ENCODE data around the gene UBE2L5. TPM values are rescaled to one million over a fixed set of nuclear protein-coding genes. Genes with fewer than 3 reads are reported as not detected.

The UBE2L5 gene
- total and polyA plus RNA-seq, 2 of the 4 experiments (the other 2 are of a cell fraction) = 0.18 TPM; not detected in 1

- no peak overlapping the region for H3K4ac ChIP-seq (ENCODE audit: low read depth, low read length)
- CTCF ChIA-PET = no interaction called here
- DNase-seq = no peak
- ATAC-seq (ENCODE audit: low read depth) = no peak
- POLR2A ChIA-PET (ENCODE audit: unreplicated experiment) = no interaction called here
- H3K9me1 ChIP-seq (ENCODE audit: insufficient read depth, low read length) = peaks cover 6% of the 10 kb centered on the region
- no peak overlapping the region for H2BK5ac ChIP-seq (ENCODE audit: low read depth, low read length, poor library complexity, severe bottlenecking)
- peaks cover 5% of the 10 kb centered on the region; the same call in 1 of the 2 replicates for H3K4me1 ChIP-seq (ENCODE audit: control insufficient read depth, insufficient read depth, low read length)
- BruUV-seq (replicated peaks) = no TSS peak
- in situ Hi-C loops (cut with MboI; ENCODE audit: low sequenced_read_pairs) (no loop called here), dilution Hi-C loops (cut with HindIII; ENCODE audit: low sequenced_read_pairs, unreplicated experiment) (no loop called here), intact Hi-C loops (cut with micrococcal nuclease) (loop anchor here (5.0 kb wide), 1 partner anchor 33 kb away; no protein-coding TSS in a partner anchor)
- no peak overlapping the region for H3K23ac ChIP-seq (ENCODE audit: low read depth, low read length)
- H4K5ac ChIP-seq (ENCODE audit: low read depth, low read length) = no peak overlapping the region
- H3K4me2 ChIP-seq (ENCODE audit: low read depth, low read length) = no peak overlapping the region
- H2BK20ac ChIP-seq (ENCODE audit: low read depth, low read length) = no peak overlapping the region
- H2AFZ ChIP-seq (replicated peaks; ENCODE audit: low read length, poor library complexity) = no peak overlapping the region
- H3K18ac ChIP-seq (ENCODE audit: low read depth, low read length) = no peak overlapping the region
- H4K91ac ChIP-seq (ENCODE audit: insufficient read depth, low read depth, low read length) = no peak overlapping the region
- H2AK9ac ChIP-seq (replicated peaks; ENCODE audit: low read depth, low read length, poor library complexity) = no peak overlapping the region
- H3K36me3 ChIP-seq (ENCODE audit: control insufficient read depth, insufficient read depth, low read length) = no peaks in the 10 kb centered on the region
- no peak overlapping the region for H3K27ac ChIP-seq (ENCODE audit: insufficient read depth, low read length)
- H3K79me1 ChIP-seq (ENCODE audit: low read depth in 1 of 2, low read length in 2 of 2) = peaks cover 0 to 7% of the 10 kb centered on the region in 2 experiments; a peak in 1 of 4 replicates
- H2AK5ac ChIP-seq (ENCODE audit: low read depth, low read length) = no peak overlapping the region
- no peak for TF ChIP-seq SMC3 (IDR thresholded peaks at IDR 0.05; ENCODE audit: low read depth, low read length)
- no peak for TF ChIP-seq RFX5 (IDR thresholded peaks at IDR 0.05; ENCODE audit: low read depth, low read length)
- TF ChIP-seq MAFK (IDR thresholded peaks at IDR 0.05; ENCODE audit: low read depth, low read length) = no peak
- no peak for TF ChIP-seq MAZ (IDR thresholded peaks at IDR 0.05; ENCODE audit: borderline replicate concordance, low read depth, low read length)
- no peak for TF ChIP-seq RAD21 (IDR thresholded peaks at IDR 0.05; ENCODE audit: low read length)
- TF ChIP-seq, protein P1, sequence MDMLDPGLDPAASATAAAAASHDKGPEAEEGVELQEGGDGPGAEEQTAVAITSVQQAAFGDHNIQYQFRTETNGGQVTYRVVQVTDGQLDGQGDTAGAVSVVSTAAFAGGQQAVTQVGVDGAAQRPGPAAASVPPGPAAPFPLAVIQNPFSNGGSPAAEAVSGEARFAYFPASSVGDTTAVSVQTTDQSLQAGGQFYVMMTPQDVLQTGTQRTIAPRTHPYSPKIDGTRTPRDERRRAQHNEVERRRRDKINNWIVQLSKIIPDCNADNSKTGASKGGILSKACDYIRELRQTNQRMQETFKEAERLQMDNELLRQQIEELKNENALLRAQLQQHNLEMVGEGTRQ (IDR thresholded peaks at IDR 0.05; ENCODE audit: low read depth, low read length) = no peak
- no peak for TF ChIP-seq CEBPB (IDR thresholded peaks at IDR 0.05; ENCODE audit: low read depth, low read length)
- TF ChIP-seq MXI1 (IDR thresholded peaks at IDR 0.05; ENCODE audit: borderline replicate concordance, low read depth, low read length) = no peak
- TF ChIP-seq, protein P2, sequence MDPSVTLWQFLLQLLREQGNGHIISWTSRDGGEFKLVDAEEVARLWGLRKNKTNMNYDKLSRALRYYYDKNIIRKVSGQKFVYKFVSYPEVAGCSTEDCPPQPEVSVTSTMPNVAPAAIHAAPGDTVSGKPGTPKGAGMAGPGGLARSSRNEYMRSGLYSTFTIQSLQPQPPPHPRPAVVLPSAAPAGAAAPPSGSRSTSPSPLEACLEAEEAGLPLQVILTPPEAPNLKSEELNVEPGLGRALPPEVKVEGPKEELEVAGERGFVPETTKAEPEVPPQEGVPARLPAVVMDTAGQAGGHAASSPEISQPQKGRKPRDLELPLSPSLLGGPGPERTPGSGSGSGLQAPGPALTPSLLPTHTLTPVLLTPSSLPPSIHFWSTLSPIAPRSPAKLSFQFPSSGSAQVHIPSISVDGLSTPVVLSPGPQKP (IDR thresholded peaks at IDR 0.05; ENCODE audit: borderline replicate concordance, low read depth, low read length) = no peak
- no peak for TF ChIP-seq POLR2A (IDR thresholded peaks at IDR 0.05; ENCODE audit: low read depth, low read length)
- no peak for TF ChIP-seq RCOR1 (IDR thresholded peaks at IDR 0.05; ENCODE audit: insufficient replicate concordance, low read length)
- no peak for TF ChIP-seq CHD1 (IDR thresholded peaks at IDR 0.05; ENCODE audit: low read depth, low read length)
- TF ChIP-seq NFE2L2 (IDR thresholded peaks at IDR 0.05; ENCODE audit: low read depth, low read length) = no peak
- no peak for TF ChIP-seq FOS (IDR thresholded peaks at IDR 0.05; ENCODE audit: low read depth, low read length)
- TF ChIP-seq BHLHE40 (IDR thresholded peaks at IDR 0.05; ENCODE audit: low read depth, low read length) = no peak
- TF ChIP-seq, protein P3, sequence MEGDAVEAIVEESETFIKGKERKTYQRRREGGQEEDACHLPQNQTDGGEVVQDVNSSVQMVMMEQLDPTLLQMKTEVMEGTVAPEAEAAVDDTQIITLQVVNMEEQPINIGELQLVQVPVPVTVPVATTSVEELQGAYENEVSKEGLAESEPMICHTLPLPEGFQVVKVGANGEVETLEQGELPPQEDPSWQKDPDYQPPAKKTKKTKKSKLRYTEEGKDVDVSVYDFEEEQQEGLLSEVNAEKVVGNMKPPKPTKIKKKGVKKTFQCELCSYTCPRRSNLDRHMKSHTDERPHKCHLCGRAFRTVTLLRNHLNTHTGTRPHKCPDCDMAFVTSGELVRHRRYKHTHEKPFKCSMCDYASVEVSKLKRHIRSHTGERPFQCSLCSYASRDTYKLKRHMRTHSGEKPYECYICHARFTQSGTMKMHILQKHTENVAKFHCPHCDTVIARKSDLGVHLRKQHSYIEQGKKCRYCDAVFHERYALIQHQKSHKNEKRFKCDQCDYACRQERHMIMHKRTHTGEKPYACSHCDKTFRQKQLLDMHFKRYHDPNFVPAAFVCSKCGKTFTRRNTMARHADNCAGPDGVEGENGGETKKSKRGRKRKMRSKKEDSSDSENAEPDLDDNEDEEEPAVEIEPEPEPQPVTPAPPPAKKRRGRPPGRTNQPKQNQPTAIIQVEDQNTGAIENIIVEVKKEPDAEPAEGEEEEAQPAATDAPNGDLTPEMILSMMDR (conservative IDR thresholded peaks at IDR 0.05; ENCODE audit: low read depth, low read length) = no peak
- no peak overlapping the region for H3K56ac ChIP-seq (ENCODE audit: extremely low read depth, insufficient read depth, low read length)
- H3K4me3 ChIP-seq (ENCODE audit: insufficient read depth, low read depth, low read length) = no peak overlapping the region
- no peak overlapping the region for H2BK120ac ChIP-seq (ENCODE audit: low read depth, low read length)
- H3K9me3 ChIP-seq (ENCODE audit: control insufficient read depth, insufficient read depth, low read length) = no peaks in the 10 kb centered on the region
- no peak overlapping the region for H3K14ac ChIP-seq (replicated peaks; ENCODE audit: low read depth, low read length)
- H3K27me3 ChIP-seq (ENCODE audit: control insufficient read depth, insufficient read depth, low read length) = no peaks in the 10 kb centered on the region
- H4K20me1 ChIP-seq (ENCODE audit: insufficient read depth, low read length) = no peaks in the 10 kb centered on the region
- WGBS, 2 experiments (ENCODE audit: extremely low coverage in 2 of 2, insufficient read length in 1 of 2) = no CpG with 5 or more reads among the region's 3 CpGs
- H4K8ac ChIP-seq (ENCODE audit: low read depth in 2 of 2, low read length in 2 of 2) = no peak overlapping the region
- H3K9ac ChIP-seq (ENCODE audit: low read depth, low read length) = no peak overlapping the region
- H2BK15ac ChIP-seq (ENCODE audit: low read depth, low read length) = no peak overlapping the region
These were observed 1.6 kb downstream of the UBE2L5 start for GRCh38 chr13:30423891-30424290.
